Measurements from ENCODE around the gene CACNA1D.

- no peak for TF ChIP-seq CTCF (IDR thresholded peaks at IDR 0.05)
- no peak for TF ChIP-seq ZFX (IDR thresholded peaks at IDR 0.05; ENCODE audit: borderline replicate concordance)
Observed at GRCh38 chr3:53780806-53781205, 286.4 kb downstream of the CACNA1D start.
